GM12873 (cell line): ENCODE measurements around the gene KRT82.

Experiments used
- TF ChIP-seq, protein P1 (sequence below): IDR thresholded peaks from 2 replicates; pipeline ENCODE4 v1.5.1; 2012; ENCODE audit warnings: low read depth, mild to moderate bottlenecking, moderate library complexity, low read length, control low read depth; ENCODE audit not compliant: insufficient read depth; ENCODE audit errors: missing control alignments

KRT82 gene

DNA sequence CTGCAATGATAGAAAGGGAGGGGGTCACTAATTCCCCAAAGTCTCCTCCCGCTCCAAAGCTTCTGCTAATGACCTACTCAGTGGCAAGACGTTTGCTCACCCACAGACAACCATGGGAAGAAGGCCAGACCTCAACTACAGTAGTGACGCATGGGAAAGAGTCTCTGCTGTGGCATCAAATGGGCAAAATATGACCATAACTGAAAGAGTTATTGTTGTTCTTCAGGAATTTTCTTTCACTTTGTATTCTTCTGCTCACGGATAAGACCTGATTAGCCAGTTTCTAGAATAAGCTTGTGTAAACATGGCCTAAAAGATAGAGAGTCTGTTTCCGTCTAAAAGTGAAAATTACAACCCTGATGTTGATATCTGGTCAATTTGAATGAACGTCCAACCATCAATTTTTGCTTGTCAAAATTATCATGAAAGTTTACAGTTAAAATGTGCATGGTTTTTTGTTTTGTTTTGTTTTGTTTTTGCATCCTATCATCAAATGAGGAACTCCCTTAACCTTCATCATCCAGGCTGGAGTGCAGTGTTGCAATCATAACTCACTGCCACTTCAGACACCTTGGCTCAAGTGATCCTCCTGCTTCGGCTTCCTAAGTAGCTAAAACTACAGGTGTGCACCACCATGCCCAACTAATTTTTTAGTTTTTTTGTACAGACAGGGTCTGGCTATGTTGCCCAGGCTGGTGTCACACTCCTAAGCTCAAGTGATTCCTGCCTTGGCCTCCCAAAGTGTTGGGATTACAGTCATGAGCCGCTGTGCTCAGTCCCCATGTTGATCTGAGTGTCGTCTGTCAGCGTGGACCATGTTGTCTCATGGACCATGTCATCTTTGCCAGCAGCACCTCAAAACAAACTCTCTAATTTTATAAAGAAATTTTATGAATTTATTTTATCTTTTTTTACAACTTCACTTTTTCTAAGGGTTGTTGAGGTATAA lies 38.8 kb upstream of the KRT82 start:
- TF ChIP-seq, protein P1, sequence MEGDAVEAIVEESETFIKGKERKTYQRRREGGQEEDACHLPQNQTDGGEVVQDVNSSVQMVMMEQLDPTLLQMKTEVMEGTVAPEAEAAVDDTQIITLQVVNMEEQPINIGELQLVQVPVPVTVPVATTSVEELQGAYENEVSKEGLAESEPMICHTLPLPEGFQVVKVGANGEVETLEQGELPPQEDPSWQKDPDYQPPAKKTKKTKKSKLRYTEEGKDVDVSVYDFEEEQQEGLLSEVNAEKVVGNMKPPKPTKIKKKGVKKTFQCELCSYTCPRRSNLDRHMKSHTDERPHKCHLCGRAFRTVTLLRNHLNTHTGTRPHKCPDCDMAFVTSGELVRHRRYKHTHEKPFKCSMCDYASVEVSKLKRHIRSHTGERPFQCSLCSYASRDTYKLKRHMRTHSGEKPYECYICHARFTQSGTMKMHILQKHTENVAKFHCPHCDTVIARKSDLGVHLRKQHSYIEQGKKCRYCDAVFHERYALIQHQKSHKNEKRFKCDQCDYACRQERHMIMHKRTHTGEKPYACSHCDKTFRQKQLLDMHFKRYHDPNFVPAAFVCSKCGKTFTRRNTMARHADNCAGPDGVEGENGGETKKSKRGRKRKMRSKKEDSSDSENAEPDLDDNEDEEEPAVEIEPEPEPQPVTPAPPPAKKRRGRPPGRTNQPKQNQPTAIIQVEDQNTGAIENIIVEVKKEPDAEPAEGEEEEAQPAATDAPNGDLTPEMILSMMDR = no peak

DNA sequence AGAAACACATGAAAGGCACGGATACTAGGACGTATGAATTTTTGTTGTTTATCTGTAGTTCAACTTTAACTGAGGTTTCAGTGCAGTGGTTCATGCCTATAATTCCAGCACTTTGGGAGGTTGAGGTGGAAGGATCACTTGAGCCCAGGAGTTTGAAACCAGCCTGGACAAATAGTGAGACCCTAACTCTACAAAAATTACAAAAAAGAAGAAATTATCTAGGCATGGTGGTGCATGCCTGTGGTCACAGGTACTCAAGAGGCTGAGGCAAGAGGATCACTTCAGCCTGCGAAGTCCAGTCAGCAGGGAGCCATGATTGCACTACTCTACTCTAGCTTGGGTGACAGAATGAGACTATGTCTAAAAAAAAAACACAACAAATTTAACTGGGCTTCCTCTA lies 37.8 kb upstream of the KRT82 start:
- TF ChIP-seq, protein P1 = no peak

DNA sequence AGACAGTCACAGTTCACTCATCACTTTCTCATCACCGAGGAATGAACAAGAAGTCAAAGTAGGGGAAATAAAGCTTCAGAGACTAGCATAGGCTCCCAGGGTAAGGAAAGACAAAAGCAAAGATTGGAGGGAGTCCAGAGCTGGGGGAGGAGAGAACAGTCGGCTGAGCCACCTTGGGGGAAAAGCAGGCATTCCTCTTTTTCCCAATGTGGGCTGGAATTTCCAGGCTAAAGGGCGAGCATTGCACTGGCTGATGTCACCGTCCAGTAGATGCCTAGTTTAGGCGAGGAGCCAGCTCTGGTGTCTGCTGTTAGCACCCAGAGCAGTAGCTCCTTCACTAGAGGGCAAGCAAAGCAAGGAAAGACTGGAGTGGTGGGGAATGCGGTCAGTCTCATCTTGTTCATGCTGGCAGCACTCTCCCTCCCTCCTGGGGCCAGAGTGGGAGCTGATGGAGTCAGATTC lies 36.5 kb upstream of the KRT82 start:
- TF ChIP-seq, protein P1 = no peak

DNA sequence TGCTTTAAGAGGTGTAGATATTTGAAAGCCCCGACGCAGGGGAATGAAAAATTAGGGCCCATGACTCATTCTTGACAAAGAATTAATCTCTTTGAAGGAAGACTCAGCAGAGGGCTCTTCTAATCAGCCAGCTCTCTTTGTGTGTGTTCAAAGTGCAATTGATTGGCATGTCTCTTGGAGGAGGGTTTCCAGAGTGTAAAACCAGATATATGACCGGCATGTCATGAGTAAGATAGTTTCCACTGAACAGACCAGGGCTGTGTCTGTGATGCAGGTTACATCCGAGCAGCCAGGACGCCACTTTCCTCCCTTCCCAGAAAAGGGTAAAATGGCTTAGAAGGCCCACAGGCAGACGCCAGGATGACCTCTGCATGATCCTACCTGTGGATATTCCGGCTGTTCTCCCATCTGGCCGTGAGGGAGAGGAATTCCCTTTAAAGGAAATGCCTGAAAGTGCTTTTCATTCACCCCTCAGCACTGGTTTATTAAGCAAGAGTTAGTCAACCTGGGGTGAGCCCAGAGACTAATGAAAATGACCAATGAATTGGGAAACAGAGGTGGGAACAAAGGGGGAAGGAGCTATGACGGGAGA lies 35.3 kb upstream of the KRT82 start:
- TF ChIP-seq, protein P1 = no peak

DNA sequence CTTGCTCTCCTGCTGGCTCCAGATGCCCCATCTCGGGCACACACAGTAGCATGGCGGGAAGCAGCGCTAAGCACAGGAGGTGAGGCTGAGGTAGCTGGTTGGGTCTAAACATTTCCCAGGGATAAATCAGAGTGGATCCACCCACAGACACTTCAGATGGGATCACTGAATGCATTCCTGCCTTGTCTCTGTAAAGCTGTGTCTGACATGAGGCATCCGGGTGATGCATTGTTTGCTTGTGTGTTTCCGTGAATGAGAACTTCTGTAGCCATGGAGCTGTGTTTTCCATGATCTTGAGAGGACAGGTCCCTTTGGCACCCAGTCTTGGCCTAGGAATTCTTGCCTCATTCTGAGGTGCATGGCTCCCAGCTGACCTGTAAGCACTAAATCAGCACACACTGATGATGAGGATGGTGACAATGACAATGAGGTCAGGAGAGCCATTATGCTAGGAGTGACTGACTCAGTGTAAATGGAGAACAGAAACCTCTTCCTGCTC lies 34.7 kb upstream of the KRT82 start:
- TF ChIP-seq, protein P1 = no peak

DNA sequence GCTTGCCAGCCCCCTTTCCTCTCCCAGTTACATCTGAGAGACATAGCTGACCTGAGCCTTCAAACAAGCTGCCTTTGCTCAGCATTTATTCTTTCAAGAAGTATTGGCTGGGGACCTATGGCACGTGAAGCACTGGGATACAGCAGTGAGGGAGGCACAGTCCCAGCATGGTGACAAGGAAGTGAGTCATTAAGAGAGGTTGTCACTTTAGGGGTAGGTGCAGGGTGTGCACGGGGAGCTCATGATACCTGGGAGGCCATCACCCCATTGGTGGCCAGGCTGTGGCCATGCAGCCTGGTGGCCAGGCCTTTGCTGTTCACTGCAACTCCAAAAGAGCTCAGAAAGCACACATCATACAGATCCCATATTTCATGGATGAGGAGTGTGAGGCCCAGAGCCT lies 33.7 kb upstream of the KRT82 start:
- TF ChIP-seq, protein P1 = no peak

DNA sequence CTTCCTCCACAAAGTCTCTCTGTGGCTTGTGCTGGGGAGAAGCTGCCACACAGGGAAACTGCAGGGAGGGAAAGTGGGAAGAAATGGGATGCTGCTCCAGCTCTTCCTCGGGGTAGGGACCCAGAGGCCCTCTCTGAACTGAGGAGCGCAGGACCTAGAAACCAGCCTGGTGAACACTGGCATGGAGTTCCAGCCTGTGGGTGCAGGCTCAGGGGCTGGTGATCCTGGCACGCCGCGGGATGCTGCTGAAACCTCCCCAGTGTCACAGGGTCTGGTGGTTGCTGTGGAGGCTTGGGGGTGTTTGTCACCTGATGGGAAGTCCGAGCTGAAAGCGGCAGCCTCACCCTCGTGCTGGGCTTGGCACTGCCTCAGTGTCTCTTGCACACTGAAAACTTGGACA lies 33.3 kb upstream of the KRT82 start:
- TF ChIP-seq, protein P1 = no peak
